Stimulated activated CD4-positive, alpha-beta T cell treated with anti-CD3 and anti-CD28 coated beads, Interleukin-12 subunit alpha, Interleukin-12 subunit beta, amount 100 ng/mL, for 48 hours (primary cell): ENCODE measurements around the gene CKB.
"Not testable (repeated sequence)": the region's sequence is repeated elsewhere in the genome, so short reads cannot be mapped to it uniquely, and the experiment has no call there.

Source experiments
- DNase-seq, 3 donors: peaks; one replicate each; pipeline ENCODE4 v3.0.0-alpha.2; 2020; ENCODE audit warnings: low read depth in 2 of 3, low spot score in 1 of 3

The CKB gene

GRCh38 chr14:103527408-103528145, 4.9 kb upstream of the CKB start:
- DNase-seq, result no peak

- no peak for DNase-seq
Measured at GRCh38 chr14:103526914-103527248, 4.3 kb upstream of the CKB start.

- DNase-seq, result no peak
Measured at GRCh38 chr14:103526247-103526913, 3.8 kb upstream of the CKB start.

GRCh38 chr14:103525430-103526246, 3.0 kb upstream of the CKB start:
- not testable (repeated sequence) for DNase-seq

GRCh38 chr14:103524002-103524935, 1.6 kb upstream of the CKB start:
- no peak for DNase-seq

GRCh38 chr14:103523575-103523954, 935 bp upstream of the CKB start:
- DNase-seq, result no peak

- no peak for DNase-seq
Measured at GRCh38 chr14:103521951-103522563, 573 bp downstream of the CKB start.

- no peak for DNase-seq
Measured at GRCh38 chr14:103521438-103521950, 1.1 kb downstream of the CKB start.

GRCh38 chr14:103520657-103521437, 1.8 kb downstream of the CKB start:
- peak in 1 of 3 donors; percentile 35 for DNase-seq

- no peak for DNase-seq
Measured at GRCh38 chr14:103520269-103520656, 2.4 kb downstream of the CKB start.

- no peak for DNase-seq
Measured at GRCh38 chr14:103519837-103520212, 2.8 kb downstream of the CKB start.

- DNase-seq, result no peak
Measured at GRCh38 chr14:103519043-103519836, 3.4 kb downstream of the CKB start.

GRCh38 chr14:103518422-103519042, 4.1 kb downstream of the CKB start:
- peak in 2 of 3 donors; percentile 49 to 61 for DNase-seq

GRCh38 chr14:103517721-103518421, 4.8 kb downstream of the CKB start:
- DNase-seq, result no peak

GRCh38 chr14:103517174-103517566, 5.5 kb downstream of the CKB start:
- DNase-seq, result no peak

- no peak for DNase-seq
Measured at GRCh38 chr14:103516426-103517173, 6.0 kb downstream of the CKB start.
